H1 (cell line): ENCODE results near the gene LYPD6B. TPM values are rescaled to one million over a fixed set of nuclear protein-coding genes. Genes with fewer than 3 reads are reported as not detected.

Source experiments
- CTCF ChIA-PET: fragments of 300-600 bp; sonication (Branson Sonifier 250); formaldehyde crosslinking; loops from one replicate; lab custom pipeline; 2021; ENCODE audit not compliant: partially characterized antibody; lab: Charles Lee
- POLR2A ChIA-PET: fragments of 300-600 bp; sonication (Branson Sonifier 250); formaldehyde crosslinking; loops from one replicate; lab custom pipeline; 2021; ENCODE audit warnings: inconsistent platforms; ENCODE audit not compliant: partially characterized antibody; lab: Charles Lee
- DNase-seq, 2 experiments: peaks; one replicate each; pipeline versions ENCODE4 v3.0.0 to v3.0.0-alpha.2; 2010 to 2022; ENCODE audit warnings: low spot score in 2 of 2, low read depth in 1 of 2, mixed read lengths in 1 of 2
- FAIRE-seq: peaks from 2 replicates; lab custom pipeline; 2011; peaks lifted over from hg19 to GRCh38; lab: Jason Lieb, UNC
- H2AFZ ChIP-seq: 2 replicates; pipeline ENCODE4 v1.8.1; 2012; ENCODE audit warnings: low read length, inconsistent platforms
- H2AK5ac ChIP-seq: 2 replicates; pipeline ENCODE4 v1.6.1; 2013; ENCODE audit warnings: low read depth, low read length
- H2BK120ac ChIP-seq: replicated peaks from 2 replicates; pipeline ENCODE3; 2013; ENCODE audit warnings: low read depth, low read length, inconsistent platforms
- H2BK12ac ChIP-seq: 2 replicates; pipeline ENCODE4 v1.6.1; 2013; ENCODE audit warnings: low read depth, low read length
- H2BK15ac ChIP-seq: 2 replicates; pipeline ENCODE4 v1.6.1; 2013; ENCODE audit warnings: low read length
- H2BK20ac ChIP-seq: 2 replicates; pipeline ENCODE4 v1.6.1; 2013; ENCODE audit warnings: low read length
- H2BK5ac ChIP-seq: 2 replicates; pipeline ENCODE4 v1.6.1; 2013; ENCODE audit warnings: low read depth, low read length
- H3K14ac ChIP-seq: 2 replicates; pipeline ENCODE4 v1.6.1; 2013; ENCODE audit warnings: inconsistent platforms; ENCODE audit not compliant: insufficient read length
- H3K18ac ChIP-seq: 2 replicates; pipeline ENCODE4 v1.6.1; 2013; ENCODE audit warnings: low read length; ENCODE audit errors: extremely low read depth
- H3K23ac ChIP-seq: 2 replicates; pipeline ENCODE4 v1.6.1; 2013; ENCODE audit warnings: inconsistent platforms; ENCODE audit not compliant: insufficient read length
- H3K23me2 ChIP-seq: 2 replicates; pipeline ENCODE4 v1.6.1; 2013; ENCODE audit warnings: low read depth, low read length
- H3K27ac ChIP-seq: 2 replicates; pipeline ENCODE4 v1.6.1; 2011; ENCODE audit warnings: low read depth, low read length, inconsistent platforms
- H3K27me3 ChIP-seq, 4 experiments: replicated peaks in 1 of 4; 1 replicate in 1 of 4; 2 replicates in 3 of 4; pipeline versions ENCODE4 v1.6.1 to v1.8.1; 2011 to 2013; ENCODE audit warnings: low read length in 3 of 4, mild to moderate bottlenecking in 3 of 4, inconsistent platforms in 2 of 4, mixed read lengths in 2 of 4, moderate library complexity in 1 of 4; ENCODE audit not compliant: control insufficient read depth in 3 of 4, insufficient read depth in 3 of 4; ENCODE audit errors: extremely low read depth in 1 of 4
- H3K36me3 ChIP-seq, 4 experiments: 2 replicates each; pipeline versions ENCODE4 v1.6.1 to v1.8.1; 2011 to 2013; ENCODE audit warnings: mild to moderate bottlenecking in 4 of 4, low read length in 3 of 4, moderate library complexity in 2 of 4, control low read depth in 1 of 4, inconsistent platforms in 1 of 4; ENCODE audit not compliant: insufficient read depth in 4 of 4, control insufficient read depth in 2 of 4
- H3K4ac ChIP-seq: replicated peaks from 2 replicates; pipeline ENCODE3; 2013; ENCODE audit warnings: low read length, low read depth, mixed read lengths, inconsistent platforms; ENCODE audit not compliant: insufficient read length
- H3K4me1 ChIP-seq, 4 experiments: replicated peaks in 1 of 4; 1 replicate in 1 of 4; 2 replicates in 3 of 4; pipeline versions ENCODE4 v1.6.1 to v1.8.1; 2011 to 2013; ENCODE audit warnings: low read length in 3 of 4, inconsistent platforms in 2 of 4, mixed read lengths in 1 of 4; ENCODE audit not compliant: insufficient read depth in 4 of 4, control insufficient read depth in 3 of 4
- H3K4me2 ChIP-seq, 2 experiments: 2 replicates each; pipeline versions ENCODE4 v1.6.1 to v1.8.1; 2011 to 2013; ENCODE audit warnings: low read depth in 2 of 2, low read length in 2 of 2, control low read depth in 1 of 2, inconsistent platforms in 1 of 2, mild to moderate bottlenecking in 1 of 2; ENCODE audit not compliant: insufficient read depth in 1 of 2
- H3K4me3 ChIP-seq, 4 experiments: fragments of 200-600, 300-600 bp in 1 of 4; sonication (generic), shearing (Covaris generic), sonication (Bioruptor Twin) in 1 of 4; 2 replicates each; pipeline versions ENCODE4 v1.5.1 to v1.8.1; 2011 to 2016; ENCODE audit warnings: low read length in 4 of 4, low read depth in 3 of 4, control low read depth in 2 of 4, inconsistent platforms in 2 of 4, mild to moderate bottlenecking in 2 of 4, mixed read lengths in 1 of 4, moderate library complexity in 1 of 4; ENCODE audit not compliant: insufficient read depth in 2 of 4; ENCODE audit errors: extremely low read depth in 1 of 4
- H3K56ac ChIP-seq: replicated peaks from 2 replicates; pipeline ENCODE3; 2013; ENCODE audit warnings: low read depth, mild to moderate bottlenecking, mixed read lengths, low read length, inconsistent platforms; ENCODE audit not compliant: insufficient read length
- H3K79me1 ChIP-seq: 2 replicates; pipeline ENCODE4 v1.6.1; 2013; ENCODE audit warnings: low read depth, low read length, control low read depth
- H3K79me2 ChIP-seq, 2 experiments: 2 replicates each; pipeline versions ENCODE4 v1.6.1 to v1.8.1; 2012 to 2013; ENCODE audit warnings: low read length in 2 of 2, mild to moderate bottlenecking in 2 of 2, inconsistent platforms in 1 of 2; ENCODE audit not compliant: insufficient read depth in 2 of 2, control insufficient read depth in 1 of 2
- H3K9ac ChIP-seq, 4 experiments: replicated peaks in 1 of 4; 1 replicate in 1 of 4; 2 replicates in 3 of 4; pipeline versions ENCODE4 v1.6.1 to v1.8.1; 2011 to 2013; ENCODE audit warnings: low read depth in 3 of 4, low read length in 3 of 4, control low read depth in 2 of 4, mild to moderate bottlenecking in 2 of 4, moderate library complexity in 2 of 4, inconsistent platforms in 1 of 4; ENCODE audit errors: extremely low read depth in 1 of 4
- H3K9me3 ChIP-seq, 2 experiments: 2 replicates each; pipeline versions ENCODE4 v1.6.1 to v1.8.1; 2012 to 2013; ENCODE audit warnings: mild to moderate bottlenecking in 2 of 2, moderate library complexity in 2 of 2, control low read depth in 1 of 2, inconsistent platforms in 1 of 2, low read depth in 1 of 2, low read length in 1 of 2, mixed read lengths in 1 of 2; ENCODE audit not compliant: insufficient read depth in 2 of 2
- H4K20me1 ChIP-seq, 2 experiments: replicated peaks in 1 of 2; 2 replicates each; pipeline versions ENCODE3 to v1.8.1; 2011 to 2013; ENCODE audit warnings: inconsistent platforms in 2 of 2, low read length in 2 of 2, mild to moderate bottlenecking in 1 of 2; ENCODE audit not compliant: insufficient read depth in 2 of 2, control insufficient read depth in 1 of 2
- H4K5ac ChIP-seq: 2 replicates; pipeline ENCODE4 v1.6.1; 2013; ENCODE audit warnings: low read length, low read depth, mixed read lengths, inconsistent platforms; ENCODE audit not compliant: insufficient read length
- H4K8ac ChIP-seq: 2 replicates; pipeline ENCODE4 v1.8.0; 2013; ENCODE audit warnings: mild to moderate bottlenecking, moderate library complexity, low read length, inconsistent platforms; ENCODE audit not compliant: insufficient read depth; ENCODE audit errors: extremely low read depth
- H4K91ac ChIP-seq: replicated peaks from 2 replicates; pipeline ENCODE3; 2013; ENCODE audit warnings: low read length, mixed read lengths, inconsistent platforms; ENCODE audit not compliant: insufficient read length
- CBX5 ChIP-seq: fragments of 300-800, 300-1000 bp; sonication (generic); IDR thresholded peaks from 2 replicates; pipeline ENCODE4 v1.7.1; 2016; ENCODE audit warnings: antibody characterized with exemption, low read length, low read depth
- PHF8 ChIP-seq: fragments of 200-600 bp; sonication (generic); conservative IDR thresholded peaks from 2 replicates; pipeline ENCODE4 v1.7.1; 2012; ENCODE audit warnings: low read depth, mild to moderate bottlenecking, inconsistent platforms, low read length, moderate library complexity
- TCF12 ChIP-seq: IDR thresholded peaks from 2 replicates; pipeline ENCODE4 v1.6.1; 2011; ENCODE audit warnings: low read depth, mild to moderate bottlenecking, low read length
- YY1 ChIP-seq: IDR thresholded peaks from 2 replicates; pipeline ENCODE4 v1.6.1; 2011; ENCODE audit warnings: low read depth, mild to moderate bottlenecking, low read length
- polyA plus RNA-seq, 7 experiments: library from polyadenylated mRNA; depleted of rRNA in 3 of 7; stranded (reverse) in 5 of 7; unstranded in 2 of 7; fragments of >200 nt in 5 of 7; fragments of 200-250 nt in 2 of 7; gene quantifications; 1 replicate in 5 of 7; 2 replicates in 1 of 7; 4 replicates in 1 of 7; pipeline versions ENCODE4 v1.2.1 to v1.2.3, GENCODE V29; 2011 to 2013; ENCODE audit warnings: missing spikeins in 2 of 7, mixed read lengths in 2 of 7
- total RNA-seq: library from RNA; stranded (reverse); fragmentation: NEBNext Ultra II Directional; extraction: Animal tissue kit (Norgen Biotek cat#: 25700); gene quantifications from 2 replicates; pipeline ENCODE4 v1.2.1, GENCODE V29; 2021
- TF ChIP-seq, protein P1 (sequence below): IDR thresholded peaks from 2 replicates; pipeline ENCODE4 v1.6.1; 2011; ENCODE audit warnings: low read length, improper control_type of control experiment

The LYPD6B gene
- total and polyA plus RNA-seq, 2 of the 8 experiments (the other 6 are each of a cell fraction or from before 2014, with no cell fraction given): 2.2 to 3.5 TPM

GRCh38 chr2:148992448-148992847 is 46.1 kb upstream of the LYPD6B start:
- Histone ChIP-seq H3K4me3 (no peak overlapping the region), H3K4me2 (no peak overlapping the region), H3K23ac (no peak overlapping the region), H3K18ac (no peak overlapping the region), H3K27me3 (no peaks in the 10 kb centered on the region), H4K20me1 (no peaks in the 10 kb centered on the region), H3K14ac (no peak overlapping the region), H3K4ac (no peak overlapping the region), H3K79me1 (no peaks in the 10 kb centered on the region), H2BK20ac (no peak overlapping the region), H3K9me3 (no peaks in the 10 kb centered on the region), H4K5ac (no peak overlapping the region), H3K79me2 (no peaks in the 10 kb centered on the region), H2BK15ac (no peak overlapping the region), H3K56ac (no peak overlapping the region), H3K36me3 (peaks cover 4 to 28% (median 17%) of the 10 kb centered on the region in 4 experiments), H4K91ac (no peak overlapping the region), H2BK120ac (no peak overlapping the region), H3K4me1 (no peaks in the 10 kb centered on the region), H2AFZ (no peak overlapping the region), H2BK5ac (no peak overlapping the region), H3K9ac (no peak overlapping the region), H3K27ac (no peak overlapping the region), H2AK5ac (no peak overlapping the region), H4K8ac (no peak overlapping the region), H3K23me2 (no peaks in the 10 kb centered on the region), H2BK12ac (no peak overlapping the region)
- POLR2A ChIA-PET: no interaction called here
- DNase-seq (no peak), FAIRE-seq (no peak)
- TF ChIP-seq TCF12 (no peak), PHF8 (no peak), YY1 (no peak), CBX5 (no peak)
- TF ChIP-seq, protein P1, sequence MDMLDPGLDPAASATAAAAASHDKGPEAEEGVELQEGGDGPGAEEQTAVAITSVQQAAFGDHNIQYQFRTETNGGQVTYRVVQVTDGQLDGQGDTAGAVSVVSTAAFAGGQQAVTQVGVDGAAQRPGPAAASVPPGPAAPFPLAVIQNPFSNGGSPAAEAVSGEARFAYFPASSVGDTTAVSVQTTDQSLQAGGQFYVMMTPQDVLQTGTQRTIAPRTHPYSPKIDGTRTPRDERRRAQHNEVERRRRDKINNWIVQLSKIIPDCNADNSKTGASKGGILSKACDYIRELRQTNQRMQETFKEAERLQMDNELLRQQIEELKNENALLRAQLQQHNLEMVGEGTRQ: no peak
- CTCF ChIA-PET: interaction anchor here (0.7 to 1.9 kb wide), 4 partner anchors 8 to 214 kb away, joined by 3 to 5 read pairs (median 3); no protein-coding TSS in a partner anchor
